ENCODE data around the gene HGFAC.

The HGFAC gene

DNA sequence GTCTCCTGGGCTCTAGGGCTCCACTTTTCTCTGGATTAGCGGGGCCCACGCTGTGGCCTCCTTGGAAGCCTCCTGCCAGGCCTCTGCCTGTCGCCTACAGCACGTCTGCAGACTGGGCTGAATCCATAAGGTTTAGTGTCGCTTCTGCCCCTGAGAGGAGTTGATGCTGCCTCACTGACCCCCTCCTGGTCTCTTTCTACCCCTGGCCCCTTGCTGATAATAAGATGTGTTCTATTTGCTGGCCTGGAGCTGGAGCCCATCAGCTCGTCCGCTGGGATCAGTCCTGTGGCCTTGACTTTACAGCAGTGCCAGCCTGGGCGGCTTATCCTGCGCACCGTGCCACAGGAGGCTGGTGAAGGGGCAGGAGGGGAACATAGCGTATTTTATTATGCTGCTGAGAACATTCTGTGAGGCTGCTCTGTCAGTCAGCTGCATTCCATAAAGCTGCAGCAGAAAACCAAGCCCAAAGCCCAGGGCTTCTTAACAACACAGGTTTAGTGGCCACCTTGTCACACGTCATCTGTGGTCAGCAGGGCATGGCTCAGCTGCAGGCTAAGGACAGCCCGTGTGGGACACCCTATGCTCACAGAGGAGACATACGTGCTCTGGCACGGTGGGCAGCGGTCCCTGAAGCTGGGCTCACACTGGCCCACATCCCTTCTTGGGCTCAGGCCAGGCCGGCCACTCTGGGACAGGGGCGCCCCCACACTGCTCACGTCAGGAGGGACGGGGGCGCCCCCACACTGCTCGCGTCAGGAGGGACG, 29.3 kb upstream of the HGFAC start:
- Histone ChIP-seq H2AFZ (ENCODE audit: low read depth) (no peak overlapping the region), H3K4me2 (no peak overlapping the region), H3K27me3 (ENCODE audit: insufficient read depth, low read depth) (no peaks in the 10 kb centered on the region), H3K79me2 (ENCODE audit: insufficient read depth, low read depth) (no peaks in the 10 kb centered on the region), H3K36me3 (ENCODE audit: insufficient read depth) (no peaks in the 10 kb centered on the region), H3K9ac (no peak overlapping the region), H4K20me1 (ENCODE audit: insufficient read depth) (no peaks in the 10 kb centered on the region), H3K4me3 (IDR thresholded peaks at IDR 0.05; ENCODE audit: insufficient read depth, low read depth, low read length) (no peak overlapping the region), H3K4me1 (ENCODE audit: low read depth, poor library complexity, severe bottlenecking) (no peaks in the 10 kb centered on the region), H3K27ac (no peak overlapping the region)
- TF ChIP-seq, protein P1, sequence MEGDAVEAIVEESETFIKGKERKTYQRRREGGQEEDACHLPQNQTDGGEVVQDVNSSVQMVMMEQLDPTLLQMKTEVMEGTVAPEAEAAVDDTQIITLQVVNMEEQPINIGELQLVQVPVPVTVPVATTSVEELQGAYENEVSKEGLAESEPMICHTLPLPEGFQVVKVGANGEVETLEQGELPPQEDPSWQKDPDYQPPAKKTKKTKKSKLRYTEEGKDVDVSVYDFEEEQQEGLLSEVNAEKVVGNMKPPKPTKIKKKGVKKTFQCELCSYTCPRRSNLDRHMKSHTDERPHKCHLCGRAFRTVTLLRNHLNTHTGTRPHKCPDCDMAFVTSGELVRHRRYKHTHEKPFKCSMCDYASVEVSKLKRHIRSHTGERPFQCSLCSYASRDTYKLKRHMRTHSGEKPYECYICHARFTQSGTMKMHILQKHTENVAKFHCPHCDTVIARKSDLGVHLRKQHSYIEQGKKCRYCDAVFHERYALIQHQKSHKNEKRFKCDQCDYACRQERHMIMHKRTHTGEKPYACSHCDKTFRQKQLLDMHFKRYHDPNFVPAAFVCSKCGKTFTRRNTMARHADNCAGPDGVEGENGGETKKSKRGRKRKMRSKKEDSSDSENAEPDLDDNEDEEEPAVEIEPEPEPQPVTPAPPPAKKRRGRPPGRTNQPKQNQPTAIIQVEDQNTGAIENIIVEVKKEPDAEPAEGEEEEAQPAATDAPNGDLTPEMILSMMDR (conservative IDR thresholded peaks at IDR 0.05; ENCODE audit: low read depth, low read length): no peak

DNA sequence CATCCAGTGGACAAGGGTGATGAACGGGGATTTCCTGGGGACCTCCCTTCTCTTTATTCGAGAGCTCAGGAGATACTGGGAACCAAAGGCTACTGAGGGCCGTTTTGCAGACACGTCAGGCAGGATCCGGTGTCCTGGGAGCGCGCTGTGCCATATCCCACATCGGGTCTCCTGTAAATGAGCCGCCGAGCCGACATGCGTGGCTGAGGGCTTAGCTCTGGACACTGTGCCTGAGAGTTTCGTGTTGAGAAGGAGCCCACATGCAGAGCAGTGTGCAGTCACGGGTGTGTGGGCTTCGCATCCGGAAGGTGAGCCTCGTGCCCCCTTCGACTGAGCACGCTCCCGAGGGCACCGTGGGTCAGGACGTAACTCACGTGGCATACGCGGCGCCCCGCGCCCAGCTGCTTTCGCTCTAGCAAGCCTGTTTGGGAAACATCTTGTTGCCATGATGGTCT, 28.5 kb upstream of the HGFAC start:
- H3K36me3 ChIP-seq (ENCODE audit: insufficient read depth): no peaks in the 10 kb centered on the region
- no peaks in the 10 kb centered on the region for H3K4me1 ChIP-seq (ENCODE audit: low read depth, poor library complexity, severe bottlenecking)
- H3K9ac ChIP-seq: no peak overlapping the region
- no peak overlapping the region for H3K4me2 ChIP-seq
- H2AFZ ChIP-seq (ENCODE audit: low read depth): no peak overlapping the region
- no peak overlapping the region for H3K4me3 ChIP-seq (IDR thresholded peaks at IDR 0.05; ENCODE audit: insufficient read depth, low read depth, low read length)
- H3K27ac ChIP-seq: no peak overlapping the region
- H4K20me1 ChIP-seq (ENCODE audit: insufficient read depth): no peaks in the 10 kb centered on the region
- no peaks in the 10 kb centered on the region for H3K27me3 ChIP-seq (ENCODE audit: insufficient read depth, low read depth)
- TF ChIP-seq, protein P1 (conservative IDR thresholded peaks at IDR 0.05; ENCODE audit: low read depth, low read length): no peak
- no peaks in the 10 kb centered on the region for H3K79me2 ChIP-seq (ENCODE audit: insufficient read depth, low read depth)

DNA sequence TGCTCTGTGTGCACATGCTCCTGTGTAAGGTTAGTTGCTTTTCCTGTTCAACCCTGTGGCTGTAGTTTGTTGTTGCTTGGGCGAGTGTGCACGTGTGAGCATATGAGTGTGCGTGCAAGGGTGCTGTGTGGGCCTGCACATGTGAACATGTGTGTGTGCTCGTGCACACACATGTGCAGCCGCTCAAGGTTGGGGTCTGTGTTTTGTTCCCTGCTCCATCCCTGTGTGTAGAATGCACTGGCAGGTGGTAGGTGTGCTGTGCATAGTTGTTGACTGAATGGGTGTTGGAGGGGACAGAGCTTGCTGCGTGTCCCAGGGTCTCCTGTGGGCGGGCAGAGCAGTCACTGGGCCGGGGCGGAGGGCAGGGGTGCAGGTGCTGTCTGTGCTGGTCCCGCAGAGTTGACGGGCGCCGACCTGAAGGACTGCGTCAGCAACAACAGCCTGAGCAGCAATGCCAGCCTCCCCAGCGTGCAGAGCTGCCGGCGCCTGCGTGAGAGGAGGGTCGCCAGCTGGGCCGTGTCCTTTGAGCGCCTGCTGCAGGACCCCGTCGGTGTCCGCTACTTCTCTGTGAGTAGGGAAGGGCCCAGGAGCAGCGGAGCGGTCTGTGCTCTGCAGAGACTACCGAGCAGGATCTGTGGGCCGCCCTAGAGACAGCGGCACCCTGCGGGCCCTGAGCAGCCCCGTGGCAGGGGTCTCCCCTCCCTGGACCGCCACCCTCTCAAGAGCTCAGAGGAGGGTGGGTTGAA, 27.9 kb upstream of the HGFAC start:
- Histone ChIP-seq H3K9ac (no peak overlapping the region), H3K27me3 (ENCODE audit: insufficient read depth, low read depth) (no peaks in the 10 kb centered on the region), H4K20me1 (ENCODE audit: insufficient read depth) (no peaks in the 10 kb centered on the region), H3K79me2 (ENCODE audit: insufficient read depth, low read depth) (no peaks in the 10 kb centered on the region), H3K27ac (no peak overlapping the region), H3K4me3 (IDR thresholded peaks at IDR 0.05; ENCODE audit: insufficient read depth, low read depth, low read length) (no peak overlapping the region), H3K4me1 (ENCODE audit: low read depth, poor library complexity, severe bottlenecking) (no peaks in the 10 kb centered on the region), H3K4me2 (no peak overlapping the region), H3K36me3 (ENCODE audit: insufficient read depth) (no peaks in the 10 kb centered on the region), H2AFZ (ENCODE audit: low read depth) (no peak overlapping the region)
- TF ChIP-seq, protein P1 (conservative IDR thresholded peaks at IDR 0.05; ENCODE audit: low read depth, low read length): no peak

DNA sequence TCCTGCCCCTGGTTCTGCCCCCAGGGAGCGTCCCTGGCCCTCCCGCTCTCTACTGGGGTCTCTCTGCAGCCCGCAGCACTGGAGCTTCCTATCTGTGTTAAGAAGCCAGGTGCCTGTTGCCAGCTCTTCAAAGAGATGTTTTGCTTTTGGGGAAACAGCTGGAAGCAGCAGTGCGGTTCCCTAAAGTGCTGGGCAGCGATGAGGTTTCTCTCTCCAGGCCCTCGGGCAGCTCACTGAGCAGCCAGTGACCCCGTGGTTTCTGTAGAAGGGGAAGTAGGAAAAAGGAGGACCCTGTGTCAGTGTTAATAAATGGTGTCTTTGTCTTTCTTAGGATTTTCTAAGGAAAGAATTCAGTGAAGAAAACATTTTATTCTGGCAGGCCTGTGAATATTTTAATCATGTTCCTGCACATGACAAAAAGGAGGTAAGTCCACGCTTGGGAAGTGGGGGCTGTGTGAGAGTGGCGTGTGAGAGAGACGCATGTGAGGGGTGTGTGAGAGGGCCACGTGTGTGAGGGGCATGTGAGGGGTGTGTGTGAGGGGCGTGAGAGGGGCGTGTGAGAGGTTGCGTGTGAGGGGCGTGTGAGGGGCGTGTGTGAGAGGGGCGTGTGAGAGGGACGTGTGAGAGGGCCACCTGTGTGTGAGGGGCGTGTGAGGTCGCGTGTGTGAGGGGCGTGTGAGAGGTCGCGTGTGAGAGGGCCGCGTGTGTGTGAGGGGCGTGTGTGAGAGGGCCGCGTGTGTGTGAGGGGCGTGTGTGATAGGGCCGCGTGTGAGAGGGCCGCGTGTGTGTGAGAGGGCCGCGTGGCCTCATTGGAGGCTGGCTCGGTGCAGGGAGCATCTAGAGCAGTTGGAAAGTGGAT, 27.1 kb upstream of the HGFAC start:
- no peaks in the 10 kb centered on the region for H3K27me3 ChIP-seq (ENCODE audit: insufficient read depth, low read depth)
- no peaks in the 10 kb centered on the region for H3K36me3 ChIP-seq (ENCODE audit: insufficient read depth)
- no peaks in the 10 kb centered on the region for H3K4me1 ChIP-seq (ENCODE audit: low read depth, poor library complexity, severe bottlenecking)
- no peak overlapping the region for H3K27ac ChIP-seq
- TF ChIP-seq, protein P1 (conservative IDR thresholded peaks at IDR 0.05; ENCODE audit: low read depth, low read length): no peak
- H3K4me2 ChIP-seq: no peak overlapping the region
- no peak overlapping the region for H3K9ac ChIP-seq
- no peaks in the 10 kb centered on the region for H3K79me2 ChIP-seq (ENCODE audit: insufficient read depth, low read depth)
- H4K20me1 ChIP-seq (ENCODE audit: insufficient read depth): no peaks in the 10 kb centered on the region
- H2AFZ ChIP-seq (ENCODE audit: low read depth): no peak overlapping the region
- no peak overlapping the region for H3K4me3 ChIP-seq (IDR thresholded peaks at IDR 0.05; ENCODE audit: insufficient read depth, low read depth, low read length)
